HL-60 (cell line): Measurements from ENCODE around the gene CHST11.

ENCODE experiments used
- CTCF ChIP-seq: IDR thresholded peaks from one replicate; pipeline ENCODE4 v1.5.1; 2011; ENCODE audit warnings: low read length, control low read depth, inconsistent platforms; ENCODE audit not compliant: insufficient read depth
- POLR2AphosphoS5 ChIP-seq: IDR thresholded peaks from 2 replicates; pipeline ENCODE4 v1.6.1; 2012; ENCODE audit warnings: low read depth
- REST ChIP-seq: IDR thresholded peaks from 2 replicates; pipeline ENCODE4 v1.6.1; 2012; ENCODE audit warnings: low read depth; ENCODE audit not compliant: insufficient replicate concordance

GRCh38 chr12:104416136-104416535 lies 40.6 kb upstream of the CHST11 start:
- TF ChIP-seq CTCF: no peak
- no peak for TF ChIP-seq REST
- TF ChIP-seq POLR2AphosphoS5: no peak
